NB4 (cell line): ENCODE data around the gene LRRC4B.

Experiments used
- POLR2A ChIP-seq: IDR thresholded peaks from 2 replicates; pipeline ENCODE4 v1.6.1; 2011; ENCODE audit warnings: mild to moderate bottlenecking; ENCODE audit not compliant: insufficient read length; ENCODE audit errors: extremely low read depth
- TF ChIP-seq, protein P1 (sequence below): IDR thresholded peaks from one replicate; pipeline ENCODE4 v1.5.1; 2012; ENCODE audit warnings: low read depth, low read length
- TF ChIP-seq, protein P2 (sequence below): IDR thresholded peaks from 2 replicates; pipeline ENCODE4 v1.6.1; 2011; ENCODE audit warnings: low read depth, low read length

DNA sequence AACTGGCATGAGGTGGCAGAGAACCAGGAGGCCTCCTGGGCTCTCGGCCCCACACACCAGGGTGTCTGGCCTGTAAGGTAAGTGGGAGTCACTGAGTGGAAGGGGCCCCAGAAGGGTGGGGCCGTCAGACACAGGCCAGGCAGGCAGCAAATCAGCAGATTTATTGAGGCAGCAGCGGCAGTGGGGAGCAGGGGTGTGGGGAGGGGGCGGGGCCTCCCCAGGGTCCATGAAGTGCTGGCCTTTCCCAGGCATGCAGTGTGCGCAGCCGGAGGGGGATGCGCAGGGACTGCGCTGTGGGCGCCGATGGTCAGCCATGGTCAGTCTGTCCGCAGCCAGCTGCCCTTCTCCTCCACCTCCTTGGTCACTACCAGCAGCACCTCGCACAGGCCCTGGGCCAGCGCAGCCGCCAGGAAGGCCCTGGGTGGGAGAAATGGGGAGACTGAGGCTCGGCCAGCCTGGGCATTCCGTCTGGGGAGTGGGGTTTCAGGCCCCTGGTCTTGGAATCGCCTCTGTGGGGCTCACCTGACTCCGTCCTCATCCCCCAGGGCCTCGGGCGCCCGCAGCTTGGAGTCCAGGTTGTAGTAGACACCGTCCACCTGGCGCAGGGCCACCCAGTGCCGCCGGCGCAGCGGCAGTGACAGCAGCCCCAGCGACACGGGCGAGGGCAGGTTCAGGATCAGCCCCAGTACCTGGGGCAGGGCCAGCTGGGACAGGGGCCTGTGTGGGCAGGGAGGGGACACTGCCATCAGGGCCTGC, 62.2 kb downstream of the LRRC4B start:
- TF ChIP-seq, protein P1, sequence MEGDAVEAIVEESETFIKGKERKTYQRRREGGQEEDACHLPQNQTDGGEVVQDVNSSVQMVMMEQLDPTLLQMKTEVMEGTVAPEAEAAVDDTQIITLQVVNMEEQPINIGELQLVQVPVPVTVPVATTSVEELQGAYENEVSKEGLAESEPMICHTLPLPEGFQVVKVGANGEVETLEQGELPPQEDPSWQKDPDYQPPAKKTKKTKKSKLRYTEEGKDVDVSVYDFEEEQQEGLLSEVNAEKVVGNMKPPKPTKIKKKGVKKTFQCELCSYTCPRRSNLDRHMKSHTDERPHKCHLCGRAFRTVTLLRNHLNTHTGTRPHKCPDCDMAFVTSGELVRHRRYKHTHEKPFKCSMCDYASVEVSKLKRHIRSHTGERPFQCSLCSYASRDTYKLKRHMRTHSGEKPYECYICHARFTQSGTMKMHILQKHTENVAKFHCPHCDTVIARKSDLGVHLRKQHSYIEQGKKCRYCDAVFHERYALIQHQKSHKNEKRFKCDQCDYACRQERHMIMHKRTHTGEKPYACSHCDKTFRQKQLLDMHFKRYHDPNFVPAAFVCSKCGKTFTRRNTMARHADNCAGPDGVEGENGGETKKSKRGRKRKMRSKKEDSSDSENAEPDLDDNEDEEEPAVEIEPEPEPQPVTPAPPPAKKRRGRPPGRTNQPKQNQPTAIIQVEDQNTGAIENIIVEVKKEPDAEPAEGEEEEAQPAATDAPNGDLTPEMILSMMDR = no peak
- TF ChIP-seq POLR2A = no peak
- TF ChIP-seq, protein P2, sequence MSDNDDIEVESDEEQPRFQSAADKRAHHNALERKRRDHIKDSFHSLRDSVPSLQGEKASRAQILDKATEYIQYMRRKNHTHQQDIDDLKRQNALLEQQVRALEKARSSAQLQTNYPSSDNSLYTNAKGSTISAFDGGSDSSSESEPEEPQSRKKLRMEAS = no peak
